ENCODE measurements around the gene KCNH1. TPM values are rescaled to one million over a fixed set of nuclear protein-coding genes. Genes with fewer than 3 reads are reported as not detected.

Gene KCNH1
- total RNA-seq, 1 donor from 2014 or later, result not detected

GRCh38 chr1:210783925-210784324 lies 350.0 kb downstream of the KCNH1 start:
- intact Hi-C loops (cut with micrococcal nuclease), result no loop called here
- H3K36me3 Mint-ChIP-seq (ENCODE audit: low read depth), result no peaks in the 10 kb centered on the region
- no peak for ATAC-seq (ENCODE audit: low read depth)
- no peak for DNase-seq
- no peak for TF ChIP-seq CTCF (IDR thresholded peaks at IDR 0.05)
- no peak overlapping the region for H3K4me3 Mint-ChIP-seq
- no peaks in the 10 kb centered on the region for H3K9me3 Mint-ChIP-seq
- ChIA-PET CTCF (no interaction called here), POLR2A (no interaction called here)
- H3K27ac Mint-ChIP-seq, result no peak overlapping the region
- no peaks in the 10 kb centered on the region for H3K4me1 Mint-ChIP-seq
- peaks cover 3% of the 10 kb centered on the region for H3K27me3 Mint-ChIP-seq

GRCh38 chr1:210781652-210782051 lies 352.3 kb downstream of the KCNH1 start:
- no peaks in the 10 kb centered on the region for H3K27me3 Mint-ChIP-seq
- H3K4me3 Mint-ChIP-seq, result no peak overlapping the region
- no peaks in the 10 kb centered on the region for H3K4me1 Mint-ChIP-seq
- no peak for DNase-seq
- H3K9me3 Mint-ChIP-seq, result no peaks in the 10 kb centered on the region
- H3K27ac Mint-ChIP-seq, result no peak overlapping the region
- POLR2A ChIA-PET, result no interaction called here
- no peaks in the 10 kb centered on the region for H3K36me3 Mint-ChIP-seq (ENCODE audit: low read depth)
- no peak for TF ChIP-seq CTCF (IDR thresholded peaks at IDR 0.05)
- CTCF ChIA-PET, result no interaction called here
- no peak for ATAC-seq (ENCODE audit: low read depth)
- intact Hi-C loops (cut with micrococcal nuclease), result no loop called here

- ChIA-PET CTCF (no interaction called here), POLR2A (no interaction called here)
- Mint-ChIP-seq H3K27ac (no peak overlapping the region), H3K36me3 (ENCODE audit: low read depth) (no peaks in the 10 kb centered on the region), H3K27me3 (peaks cover 2% of the 10 kb centered on the region), H3K4me3 (no peak overlapping the region), H3K9me3 (no peaks in the 10 kb centered on the region), H3K4me1 (no peaks in the 10 kb centered on the region)
- ATAC-seq (ENCODE audit: low read depth), result no peak
- TF ChIP-seq CTCF (IDR thresholded peaks at IDR 0.05), result no peak
- no peak for DNase-seq
- intact Hi-C loops (cut with micrococcal nuclease), result no loop called here
Measured at GRCh38 chr1:210779269-210779668, 354.7 kb downstream of the KCNH1 start.

- H3K4me1 Mint-ChIP-seq, result no peaks in the 10 kb centered on the region
- ChIA-PET CTCF (no interaction called here), POLR2A (no interaction called here)
- H3K36me3 Mint-ChIP-seq (ENCODE audit: low read depth), result no peaks in the 10 kb centered on the region
- DNase-seq (no peak), ATAC-seq (ENCODE audit: low read depth) (no peak)
- H3K4me3 Mint-ChIP-seq, result no peak overlapping the region
- no peak overlapping the region for H3K27ac Mint-ChIP-seq
- H3K27me3 Mint-ChIP-seq, result peaks cover 4% of the 10 kb centered on the region
- no peaks in the 10 kb centered on the region for H3K9me3 Mint-ChIP-seq
- TF ChIP-seq CTCF (IDR thresholded peaks at IDR 0.05), result no peak
- intact Hi-C loops (cut with micrococcal nuclease), result no loop called here
Measured at GRCh38 chr1:210777914-210778313, 356.0 kb downstream of the KCNH1 start.

- Mint-ChIP-seq H3K9me3 (no peaks in the 10 kb centered on the region), H3K27me3 (peaks cover 4% of the 10 kb centered on the region), H3K4me1 (no peaks in the 10 kb centered on the region), H3K36me3 (ENCODE audit: low read depth) (no peaks in the 10 kb centered on the region), H3K27ac (no peak overlapping the region), H3K4me3 (no peak overlapping the region)
- no peak for TF ChIP-seq CTCF (IDR thresholded peaks at IDR 0.05)
- ATAC-seq (ENCODE audit: low read depth) (no peak), DNase-seq (no peak)
- ChIA-PET POLR2A (no interaction called here), CTCF (no interaction called here)
- intact Hi-C loops (cut with micrococcal nuclease), result no loop called here
Measured at GRCh38 chr1:210776712-210777111, 357.2 kb downstream of the KCNH1 start.

Data from activated B cell treated with CpG ODN at 0.5 μM for 24 hours (primary cell).